Skeletal muscle cell (primary cell): ENCODE results near the gene KRTAP4-5.
"Not testable (repeated sequence)": the region's sequence is repeated elsewhere in the genome, so short reads cannot be mapped to it uniquely, and the experiment has no call there.

Experiments used
- DNase-seq: peaks from one replicate; pipeline ENCODE4 v3.0.0-alpha.2; 2010; ENCODE audit warnings: low read depth
- H3K4me3 ChIP-seq: 2 replicates; pipeline ENCODE4 v1.5.1; 2011; ENCODE audit warnings: low read depth, mild to moderate bottlenecking, control low read depth, low read length, moderate library complexity

Gene KRTAP4-5

GRCh38 chr17:41148971-41149651, 514 bp downstream of the KRTAP4-5 start:
- H3K4me3 ChIP-seq, DNase-seq: not testable (repeated sequence)

DNA sequence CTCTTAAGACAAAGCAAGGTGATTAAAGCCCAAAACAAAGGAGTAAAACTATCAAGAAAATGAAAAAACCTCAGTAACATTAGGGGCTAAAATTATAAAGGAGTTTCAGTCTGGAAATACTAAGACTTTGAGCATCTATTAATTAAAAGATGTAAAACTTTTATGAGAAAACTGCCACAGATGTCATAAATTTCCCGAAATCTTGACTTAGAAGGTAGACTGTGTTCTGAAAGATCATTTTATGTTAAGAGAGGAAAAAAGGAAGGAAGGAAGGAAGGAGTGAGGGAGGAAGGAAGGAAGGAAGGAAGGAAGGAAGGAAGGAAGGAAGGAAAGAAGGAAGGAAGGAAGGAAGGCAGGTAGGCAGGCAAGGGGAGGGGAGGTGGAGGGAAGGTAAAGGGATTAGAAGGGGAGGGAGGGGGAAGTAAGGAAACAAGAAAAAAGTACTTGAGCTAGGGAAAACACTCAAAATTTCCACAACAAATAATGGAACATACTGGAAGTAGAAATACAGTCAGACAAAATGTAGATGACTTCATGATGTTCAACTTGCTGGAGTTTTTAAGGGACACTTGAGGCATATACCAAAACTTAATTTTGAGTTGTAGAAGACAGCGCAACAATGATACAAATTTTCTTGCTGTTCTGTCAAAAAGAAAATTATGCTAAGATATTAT, 2.0 kb downstream of the KRTAP4-5 start:
- no peak overlapping the region for H3K4me3 ChIP-seq
- DNase-seq, result no peak

DNA sequence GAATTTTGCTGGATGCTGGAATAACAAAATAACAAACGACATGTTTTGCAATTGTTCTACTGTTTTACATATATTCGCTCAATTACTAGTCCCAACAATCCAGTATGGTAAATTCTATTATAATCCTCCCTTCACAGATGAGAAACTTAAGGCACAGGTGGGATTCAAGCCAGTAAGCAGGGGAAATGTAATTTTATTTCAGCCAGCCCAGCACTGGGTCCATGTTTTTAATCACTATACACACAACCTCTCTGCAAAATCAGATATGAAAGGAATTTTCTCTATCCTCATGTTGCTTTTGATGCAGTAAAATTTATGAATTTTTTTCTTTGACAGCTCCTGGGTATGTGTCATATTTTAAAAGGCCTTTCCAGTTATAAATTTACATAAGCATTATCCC, 4.4 kb downstream of the KRTAP4-5 start:
- no peak for DNase-seq

DNA sequence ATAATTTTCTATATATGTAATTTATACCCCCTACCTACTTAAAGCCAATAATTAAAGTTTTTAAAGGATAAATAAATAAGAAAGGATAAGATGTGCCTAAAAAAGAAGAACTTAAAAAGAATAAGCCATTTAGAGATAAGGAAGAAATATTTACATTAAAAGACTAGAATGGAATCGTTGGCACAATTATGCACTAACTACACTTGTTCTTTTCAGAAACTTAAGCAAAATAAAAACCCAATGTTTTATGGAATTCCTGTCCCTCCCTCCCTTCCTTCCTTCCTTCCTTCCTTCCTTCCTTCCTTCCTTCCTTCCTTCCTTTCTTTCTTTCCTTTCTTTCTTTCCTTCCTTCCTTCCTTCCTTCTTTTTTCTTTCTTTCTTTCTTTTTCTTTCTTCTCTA, 4.8 kb downstream of the KRTAP4-5 start:
- H3K4me3 ChIP-seq, result no peak overlapping the region
- no peak for DNase-seq

More for the DNA sequence above, 4.4 kb downstream of the KRTAP4-5 start:
- H3K4me3 ChIP-seq, result no peak overlapping the region

DNA sequence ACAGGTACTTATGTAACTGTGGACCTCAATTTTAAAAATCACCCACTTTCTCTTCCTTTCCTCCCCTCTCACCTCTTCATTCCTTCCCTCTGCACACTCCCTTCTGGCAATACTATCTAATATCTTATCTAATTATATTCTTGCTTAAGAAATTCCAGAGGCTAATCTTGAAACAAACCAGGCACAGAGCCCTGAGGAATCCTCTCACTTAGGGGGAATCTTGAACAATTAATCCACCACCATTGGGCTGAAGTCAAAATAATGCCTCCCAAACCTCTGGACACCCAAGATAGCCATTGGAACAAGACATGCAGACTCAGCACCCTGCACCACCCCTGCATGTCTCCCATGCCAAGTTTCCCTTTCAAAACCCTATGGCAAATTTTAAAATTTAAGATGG, 8.3 kb downstream of the KRTAP4-5 start:
- DNase-seq, result no peak
- H3K4me3 ChIP-seq, result no peak overlapping the region

- peak; percentile 69 for DNase-seq
- no peak within 1 kb of the TSS for H3K4me3 ChIP-seq
Observed at GRCh38 chr17:41140360-41141131, 9.1 kb downstream of the KRTAP4-5 start, which contains the start of gene KRTAP4-6. Gene KRTAP4-6 (minus strand): TSS chr17:41140544. CDS start chr17:41140487, 57 bp downstream.

- H3K4me3 ChIP-seq, result not testable (repeated sequence)
Observed at GRCh38 chr17:41139865-41140264, 9.8 kb downstream of the KRTAP4-5 start.

GRCh38 chr17:41133880-41134735, 15.5 kb downstream of the KRTAP4-5 start:
- no peak overlapping the region for H3K4me3 ChIP-seq
- no peak for DNase-seq

More at GRCh38 chr17:41139865-41140264, 9.8 kb downstream of the KRTAP4-5 start:
- DNase-seq, result not testable (repeated sequence)

GRCh38 chr17:41131979-41132378, 17.6 kb downstream of the KRTAP4-5 start:
- H3K4me3 ChIP-seq, result no peak overlapping the region
- no peak for DNase-seq

GRCh38 chr17:41127371-41127770, 22.3 kb downstream of the KRTAP4-5 start:
- H3K4me3 ChIP-seq, result no peak overlapping the region
- DNase-seq, result no peak

DNA sequence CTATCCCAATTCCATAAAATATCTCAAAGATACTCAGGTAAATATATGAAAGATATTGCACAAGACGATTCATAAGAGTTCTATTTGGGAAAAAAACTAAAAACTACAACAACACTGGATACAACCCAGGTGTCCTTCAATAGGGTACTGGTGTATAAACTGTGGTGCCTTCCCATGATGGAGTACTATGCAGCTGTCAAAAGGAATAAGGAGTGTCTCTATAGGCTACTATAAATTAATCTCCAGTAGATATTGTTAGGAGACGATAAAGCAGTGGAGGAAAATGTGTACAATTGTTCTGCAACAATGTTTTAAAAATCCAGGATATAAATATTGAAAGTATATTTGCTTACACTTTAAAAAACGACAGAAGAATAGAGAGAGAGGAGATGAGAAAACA, 23.2 kb downstream of the KRTAP4-5 start:
- no peak for DNase-seq

DNA sequence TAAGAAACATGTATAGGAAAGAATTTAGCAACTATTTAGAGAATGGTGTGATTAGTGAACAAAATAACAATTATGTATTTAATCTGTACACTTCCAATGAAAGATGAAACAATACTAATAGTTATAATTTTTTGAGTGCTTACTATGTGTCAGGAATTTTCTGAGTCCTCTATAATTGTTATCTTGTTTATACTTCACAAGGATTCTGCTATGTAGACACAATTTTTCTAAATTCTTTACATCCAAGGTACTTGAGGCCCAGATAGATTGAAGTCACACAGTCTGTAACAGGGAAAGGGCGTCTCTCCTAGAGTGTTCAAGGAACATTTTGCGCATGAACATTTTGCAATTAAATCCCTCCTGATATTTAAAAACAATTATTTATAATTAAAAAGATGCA, 24.6 kb downstream of the KRTAP4-5 start:
- no peak overlapping the region for H3K4me3 ChIP-seq
- no peak for DNase-seq

More for the DNA sequence above, 23.2 kb downstream of the KRTAP4-5 start:
- H3K4me3 ChIP-seq, result no peak overlapping the region

- H3K4me3 ChIP-seq, DNase-seq: not testable (repeated sequence)
Observed at GRCh38 chr17:41123991-41124371, 25.6 kb downstream of the KRTAP4-5 start, which contains the start of gene KRTAP4-12. Gene KRTAP4-12 (minus strand): TSS chr17:41124182. CDS start chr17:41124122, 60 bp downstream.

- H3K4me3 ChIP-seq, result not testable (repeated sequence)
Observed at GRCh38 chr17:41123292-41123990, 26.2 kb downstream of the KRTAP4-5 start.

GRCh38 chr17:41121742-41122141, 27.9 kb downstream of the KRTAP4-5 start:
- DNase-seq, result no peak
- no peak overlapping the region for H3K4me3 ChIP-seq

More at GRCh38 chr17:41123292-41123990, 26.2 kb downstream of the KRTAP4-5 start:
- not testable (repeated sequence) for DNase-seq

DNA sequence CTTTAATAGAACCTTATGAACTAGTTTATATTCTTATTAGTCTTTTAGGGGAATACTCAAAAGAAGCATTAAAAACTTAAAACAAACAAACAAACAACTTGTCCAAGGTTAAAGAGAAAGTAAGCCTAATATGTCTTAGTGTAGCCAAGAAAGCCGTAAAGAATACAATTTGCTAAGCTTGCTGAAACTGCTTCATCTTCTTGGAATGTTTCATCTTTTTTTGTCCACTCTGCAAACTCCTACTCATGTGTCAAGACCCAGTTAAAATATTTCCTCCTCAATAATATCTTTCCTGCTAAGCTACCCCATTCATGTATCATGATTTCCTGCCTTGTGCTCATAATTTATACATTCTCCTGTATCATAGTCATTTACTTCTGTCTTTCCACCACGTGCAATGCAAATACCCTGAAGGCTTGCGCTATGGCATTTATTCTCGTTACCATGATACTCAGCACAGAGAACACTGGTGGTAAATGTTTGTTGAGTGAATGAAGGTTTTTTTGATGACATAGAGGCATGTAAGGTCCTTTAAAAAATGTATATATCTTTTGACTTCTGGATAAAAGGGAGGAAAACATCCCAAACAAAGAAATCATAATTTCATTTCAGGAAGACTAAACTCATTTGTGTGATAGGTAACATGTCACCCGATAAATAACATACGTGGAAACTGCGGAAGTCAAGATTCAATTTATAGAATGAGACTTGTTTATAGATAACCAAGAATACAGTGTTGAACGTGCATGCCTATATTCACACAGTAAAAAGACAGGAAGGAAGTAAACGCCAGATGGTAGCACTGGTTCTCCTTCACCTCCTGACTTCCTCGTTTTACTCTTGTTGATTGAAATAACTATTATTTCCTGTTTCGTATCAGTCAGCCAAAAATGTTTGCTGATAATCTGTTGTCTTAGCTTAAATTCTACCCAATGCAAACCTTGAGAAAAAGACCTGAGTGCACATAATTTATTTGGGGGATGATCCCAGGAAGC, 29.6 kb downstream of the KRTAP4-5 start:
- H3K4me3 ChIP-seq, DNase-seq: not testable (repeated sequence)

DNA sequence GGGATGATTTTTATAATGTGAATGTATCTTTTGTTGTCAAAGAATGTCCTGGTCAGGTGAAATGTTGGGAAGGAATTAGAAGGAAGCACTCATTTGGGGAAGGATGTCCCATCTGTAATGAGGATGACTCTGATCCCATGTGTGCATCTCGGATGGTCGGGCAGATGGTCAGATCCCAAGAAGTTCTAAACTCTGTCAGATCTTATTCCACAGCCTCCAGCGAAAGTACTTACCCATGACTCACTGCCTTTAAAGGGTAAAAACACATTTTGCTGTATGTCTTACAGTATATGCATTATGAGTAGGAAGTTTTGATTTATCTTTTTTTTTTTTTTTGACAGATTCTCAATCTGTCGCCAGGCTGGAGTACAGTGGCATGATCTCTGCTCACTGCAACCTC, 30.9 kb downstream of the KRTAP4-5 start:
- no peak overlapping the region for H3K4me3 ChIP-seq
- DNase-seq, result no peak
